Stimulated activated CD8-positive, alpha-beta memory T cell treated with anti-CD3 and anti-CD28 coated beads, Interleukin-7, amount 100 ng/mL, for 48 hours (primary cell): Measurements from ENCODE around the gene MT1A.
A peak's percentile ranks its signal among the peaks of the same experiment; 100 is the strongest.

Experiments used
- DNase-seq, 2 donors: peaks; one replicate each; pipeline ENCODE4 v3.0.0-alpha.2; 2020; ENCODE audit warnings: low read depth in 1 of 2; ENCODE audit errors: extremely low read depth in 1 of 2

The MT1A gene

DNA sequence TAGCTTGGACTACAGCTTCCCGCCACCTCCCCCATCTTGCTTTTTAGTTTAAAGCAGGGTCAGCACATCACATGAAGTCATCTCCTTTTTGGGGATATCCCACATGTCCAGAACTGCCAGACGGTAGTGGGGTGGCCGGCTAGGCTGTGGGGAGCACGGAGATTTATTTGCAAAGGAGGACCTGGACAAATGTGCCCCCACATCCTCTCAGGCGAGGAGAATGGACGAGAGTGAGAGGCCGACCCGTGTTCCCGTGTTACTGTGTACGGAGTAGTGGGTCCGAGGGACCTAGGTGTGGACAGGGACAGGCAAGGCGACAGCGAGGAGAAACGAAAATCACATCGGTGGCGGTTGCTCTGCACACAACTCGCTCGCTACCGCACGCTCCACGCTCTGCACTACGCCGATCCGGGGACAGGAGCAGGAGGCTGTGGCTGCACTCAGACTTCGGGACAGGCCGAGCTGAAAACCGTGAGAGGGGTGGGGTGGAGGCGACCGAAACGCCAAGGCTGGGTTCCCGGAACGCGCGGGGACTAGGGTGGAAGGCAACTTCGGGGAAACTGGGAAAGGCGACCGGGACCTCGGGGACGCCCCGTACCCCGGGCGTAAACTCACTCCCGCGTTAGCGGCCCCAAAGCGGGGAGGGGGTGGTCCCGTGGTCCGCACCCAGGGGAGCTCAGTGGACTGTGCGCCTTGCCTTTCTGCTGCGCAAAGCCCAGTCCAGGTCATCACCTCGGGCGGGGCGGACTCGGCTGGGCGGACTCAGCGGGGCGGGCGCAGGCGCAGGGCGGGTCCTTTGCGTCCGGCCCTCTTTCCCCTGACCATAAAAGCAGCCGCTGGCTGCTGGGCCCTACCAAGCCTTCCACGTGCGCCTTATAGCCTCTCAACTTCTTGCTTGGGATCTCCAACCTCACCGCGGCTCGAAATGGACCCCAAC lies at the start of gene MT1A:
Gene MT1A (plus strand): TSS at position 853 of the 937 bp plus-strand sequence. CDS start 73 bp downstream, at position 926.
- DNase-seq = no peak

DNA sequence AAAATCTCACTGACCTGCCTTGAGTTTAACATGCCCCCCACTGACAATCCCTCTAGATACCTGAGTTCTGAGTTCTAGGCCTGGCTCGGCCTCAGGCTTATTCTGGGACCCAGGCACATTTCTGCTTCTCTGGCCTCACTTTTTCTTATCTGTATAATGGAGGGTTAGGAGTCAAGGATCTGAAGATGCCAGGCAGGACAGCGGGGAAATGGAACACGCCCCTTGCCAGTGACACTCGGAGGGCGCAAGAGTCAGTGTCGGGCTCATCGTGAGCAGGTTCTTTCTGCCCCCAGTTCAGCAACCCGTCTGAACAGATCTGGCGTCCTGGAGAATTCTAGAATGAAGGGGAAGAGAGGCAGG lies 49.7 kb upstream of the MT1A start:
- no peak for DNase-seq

DNA sequence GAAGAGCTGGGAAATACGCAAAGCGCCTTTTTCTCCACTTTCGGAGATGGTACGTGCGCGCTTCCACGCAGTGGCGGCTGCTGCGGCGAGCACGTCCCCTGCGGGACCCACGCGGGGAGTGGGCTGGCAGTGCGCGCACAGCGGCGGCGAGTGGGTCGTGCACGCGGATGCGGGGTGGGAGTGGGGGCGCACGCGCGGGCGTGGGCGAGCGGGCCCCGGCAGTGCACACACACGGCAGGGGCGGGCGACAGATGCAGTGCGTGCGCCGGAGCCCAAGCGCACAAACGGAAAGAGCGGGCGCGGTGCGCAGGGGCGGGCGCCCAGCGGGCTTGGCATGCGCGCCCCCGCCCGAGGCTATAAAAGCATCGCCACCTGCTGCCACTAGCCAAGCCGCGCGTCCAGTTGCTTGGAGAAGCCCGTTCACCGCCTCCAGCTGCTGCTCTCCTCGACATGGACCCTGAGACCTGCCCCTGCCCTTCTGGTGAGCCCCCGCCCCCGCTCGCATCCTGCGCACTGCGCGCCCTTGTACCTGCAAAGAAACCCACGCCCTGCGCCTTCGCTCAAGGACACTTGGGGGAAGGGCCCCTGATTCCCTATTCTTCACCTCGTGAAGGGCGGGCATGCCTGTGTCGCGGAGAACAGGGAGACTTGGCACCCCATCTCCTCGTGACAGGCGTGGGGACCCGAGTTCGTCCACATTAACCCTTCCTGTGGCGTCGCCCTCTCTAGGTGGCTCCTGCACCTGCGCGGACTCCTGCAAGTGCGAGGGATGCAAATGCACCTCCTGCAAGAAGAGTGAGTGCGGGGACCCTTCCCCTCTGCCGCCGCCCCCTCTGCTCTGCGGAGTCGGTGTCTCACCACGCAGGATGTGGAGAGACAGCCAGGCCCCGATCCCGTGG lies 49.1 kb upstream of the MT1A start, which contains the start of gene MT3:
Gene MT3 (plus strand): TSS at position 388 of the 899 bp plus-strand sequence. CDS start 63 bp downstream, at position 451.
- no peak for DNase-seq

DNA sequence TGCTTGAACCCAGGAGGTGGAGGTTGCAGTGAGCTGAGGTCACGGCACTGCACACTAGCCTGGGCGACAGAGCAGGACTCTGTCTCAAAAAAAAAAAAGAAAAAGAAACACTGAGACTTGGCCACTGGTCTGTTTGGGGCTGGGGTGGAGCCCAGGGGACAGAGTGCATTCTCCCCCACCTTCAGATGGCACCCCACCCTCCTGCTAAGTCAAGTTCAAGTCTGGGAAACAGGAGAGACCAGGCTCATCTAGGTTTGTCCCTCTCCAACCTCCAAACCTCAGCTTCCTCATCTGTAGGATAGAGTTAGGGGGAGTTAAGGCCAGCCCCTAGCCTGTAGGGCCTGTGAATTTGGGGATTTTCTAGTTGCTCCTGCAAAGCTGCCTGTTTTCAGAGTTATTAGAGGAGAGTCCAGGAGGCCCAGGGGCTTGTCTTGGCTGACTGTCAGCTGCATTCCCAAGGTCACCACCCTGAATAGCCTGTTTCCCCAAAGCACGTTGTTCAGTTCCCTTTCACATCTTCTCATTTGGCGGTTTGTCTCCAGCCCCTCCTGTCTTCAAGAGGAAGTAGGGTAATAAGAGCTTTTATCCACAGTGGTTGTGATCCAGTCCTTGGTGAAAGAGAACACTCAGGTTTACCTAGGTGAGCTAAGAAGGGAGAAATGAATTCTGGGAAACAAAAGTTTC lies 46.9 kb upstream of the MT1A start:
- DNase-seq = no peak

DNA sequence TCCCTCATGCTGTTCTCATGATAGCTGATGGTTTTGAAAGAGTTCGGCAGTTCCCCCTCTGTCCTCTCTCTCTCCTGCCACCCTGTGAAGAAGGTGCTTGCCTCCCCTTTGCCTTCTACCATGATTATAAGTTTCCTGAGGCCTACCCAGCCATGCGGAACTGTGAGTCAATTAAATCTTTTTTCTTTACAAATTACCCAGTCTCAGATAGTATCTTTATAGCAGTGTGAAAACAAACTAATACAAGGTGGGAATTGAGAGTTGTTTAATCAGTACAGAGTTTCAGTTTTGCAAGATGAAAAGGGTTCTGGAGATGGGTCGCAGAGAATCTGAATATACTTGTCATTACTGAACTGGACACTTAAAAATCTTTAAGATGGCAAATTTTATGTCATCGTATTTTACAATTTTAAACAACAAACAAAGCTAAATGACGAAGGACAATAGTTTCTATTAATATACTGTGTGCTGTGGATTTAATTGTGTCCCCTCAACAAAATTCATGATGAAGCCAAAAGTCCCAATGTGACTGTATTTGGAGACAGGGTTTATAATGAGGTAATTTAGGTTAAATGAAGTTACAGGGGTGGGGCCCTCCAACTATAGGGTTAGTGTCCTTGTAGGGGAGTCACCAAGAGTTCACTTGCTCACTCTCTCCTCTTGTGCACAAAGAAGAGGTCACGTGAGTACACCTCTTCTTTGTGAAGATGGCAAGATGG lies 44.7 kb upstream of the MT1A start:
- no peak for DNase-seq

DNA sequence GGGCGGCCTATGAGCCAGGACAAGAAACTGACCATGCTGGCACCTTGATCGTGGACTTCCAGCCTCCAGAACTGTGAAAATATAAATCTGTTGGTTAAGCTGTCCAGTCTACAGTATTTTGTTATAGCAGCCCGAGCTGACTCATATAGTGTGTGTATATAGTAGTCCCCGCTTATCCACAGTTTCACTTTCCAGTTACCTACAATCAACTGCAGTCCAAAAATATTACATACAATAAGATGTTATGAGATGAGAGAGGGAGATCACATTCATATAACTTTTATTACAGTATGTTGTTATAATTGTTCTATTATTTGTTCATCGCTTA lies 44.2 kb upstream of the MT1A start:
- DNase-seq = no peak

DNA sequence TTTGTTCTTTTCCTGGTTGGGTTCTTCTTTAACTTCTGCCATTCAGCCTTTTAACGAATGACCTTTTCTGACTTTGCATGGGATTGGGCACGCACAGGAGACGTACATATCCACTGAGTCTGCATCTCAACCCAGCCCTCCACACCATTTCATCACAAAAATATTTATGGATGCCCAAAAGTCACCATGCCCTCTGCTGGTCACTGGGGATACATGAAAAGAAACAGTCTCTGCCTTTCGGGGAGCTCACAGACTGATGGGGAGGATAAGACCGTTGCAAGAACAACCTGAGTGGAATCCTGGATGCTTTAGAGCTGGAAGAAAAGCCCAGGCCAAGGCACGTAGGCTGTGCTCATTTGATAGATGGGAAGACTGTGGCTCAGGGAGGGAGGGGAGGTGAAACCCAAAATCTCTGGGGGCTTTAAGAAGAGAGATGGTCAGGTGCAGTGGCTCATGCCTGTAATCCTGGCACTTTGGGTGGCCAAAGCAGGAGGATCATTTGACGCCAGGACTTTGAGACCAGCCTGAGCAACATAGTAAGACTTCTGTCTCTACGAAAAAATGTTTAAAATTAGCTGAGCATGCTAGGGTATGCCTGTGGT lies 38.0 kb upstream of the MT1A start:
- DNase-seq = no peak

DNA sequence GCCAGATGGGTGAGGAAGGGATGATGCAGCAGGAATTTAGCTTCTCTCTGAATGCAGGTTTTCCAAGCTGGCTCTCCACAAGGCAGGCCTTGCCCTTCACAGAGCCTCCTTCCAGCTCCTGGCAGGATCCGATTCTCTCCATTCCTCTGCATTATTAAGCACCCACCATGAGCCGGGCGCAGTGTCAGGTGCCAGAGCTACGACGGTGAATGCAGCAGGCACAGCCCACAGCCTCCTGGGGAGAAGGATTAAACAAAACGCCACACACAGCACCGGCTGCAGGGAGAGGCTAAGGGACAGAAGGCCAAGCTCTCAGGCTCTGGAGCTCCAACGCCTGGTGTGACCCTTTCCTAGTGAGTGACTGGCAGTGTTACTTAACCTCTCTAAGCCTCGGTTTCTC lies 37.1 kb upstream of the MT1A start:
- DNase-seq = no peak

DNA sequence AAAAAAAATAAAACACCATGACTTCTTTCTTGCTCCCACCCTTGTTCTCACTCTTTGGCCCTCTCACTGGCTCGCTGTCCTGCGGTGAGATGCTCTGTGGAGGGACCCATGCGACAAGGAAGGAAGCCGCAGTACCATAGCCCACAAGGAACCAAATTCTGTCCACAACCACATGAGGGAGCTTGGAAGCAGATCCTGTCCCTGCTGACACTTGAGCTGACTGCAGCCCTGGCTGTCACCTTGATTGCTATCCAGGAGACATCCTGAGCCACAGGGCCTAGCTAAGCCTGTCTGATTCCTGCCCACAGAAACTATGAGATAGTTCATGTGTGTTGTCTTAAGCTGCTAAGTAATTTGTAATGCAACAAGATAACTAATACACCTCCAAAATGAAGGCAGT lies 34.9 kb upstream of the MT1A start:
- no peak for DNase-seq

DNA sequence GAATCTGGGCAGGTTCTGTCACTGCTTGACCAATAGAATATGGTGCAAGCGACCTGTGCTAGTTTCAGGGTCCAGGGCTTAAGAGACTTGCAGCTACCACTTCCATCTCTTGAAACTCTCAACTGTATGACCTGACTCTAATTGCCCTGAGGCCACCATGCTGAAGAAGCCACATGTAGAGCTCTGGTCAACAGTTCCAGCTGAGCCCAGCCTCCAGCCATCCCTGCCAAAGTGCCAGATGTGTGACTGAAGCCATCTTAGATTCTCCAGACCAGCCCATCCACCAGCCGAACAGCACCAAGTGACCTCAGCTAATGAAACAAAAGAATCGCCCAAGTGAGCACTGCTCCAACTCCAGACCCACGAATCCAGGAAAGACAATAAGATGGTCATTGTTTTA lies 33.5 kb upstream of the MT1A start:
- no peak for DNase-seq

DNA sequence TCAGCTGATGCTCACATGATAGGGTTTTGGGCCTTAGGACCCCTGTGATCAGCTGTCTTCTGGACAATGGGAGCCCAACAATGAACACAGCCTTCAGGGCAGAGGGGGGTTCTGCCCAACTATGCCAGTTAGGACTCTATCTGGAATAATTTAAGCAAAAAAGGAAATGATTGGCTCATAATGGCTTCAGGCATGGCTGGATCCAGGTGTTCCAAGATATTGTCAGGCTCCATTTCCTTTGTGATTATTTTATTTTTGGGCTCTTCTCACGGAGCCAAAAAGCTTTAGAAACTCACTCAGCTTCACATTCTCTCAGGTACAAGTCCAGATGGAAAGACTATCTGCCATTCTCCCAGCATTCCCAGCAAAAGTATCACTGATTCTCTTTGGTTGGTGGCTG lies 33.0 kb upstream of the MT1A start:
- no peak for DNase-seq

DNA sequence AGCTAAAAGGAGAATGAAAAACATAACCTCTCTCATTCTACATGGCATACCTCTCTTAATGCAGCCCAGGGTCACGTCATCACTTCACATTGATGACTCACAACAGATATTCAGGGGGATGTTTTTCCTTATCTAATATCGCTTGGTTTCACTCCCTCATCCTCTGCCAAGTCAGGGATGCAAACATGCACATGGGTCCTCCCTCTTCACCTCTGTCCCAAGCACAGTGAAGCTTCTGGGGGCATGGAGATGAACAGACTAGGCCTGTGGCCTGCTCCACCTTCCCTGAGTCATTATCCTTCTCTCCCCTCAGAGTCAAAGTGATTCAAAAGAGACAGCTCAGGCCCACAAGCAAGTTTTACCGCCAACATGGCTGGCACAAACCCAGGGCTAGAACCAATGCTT lies 32.4 kb upstream of the MT1A start:
- no peak for DNase-seq

DNA sequence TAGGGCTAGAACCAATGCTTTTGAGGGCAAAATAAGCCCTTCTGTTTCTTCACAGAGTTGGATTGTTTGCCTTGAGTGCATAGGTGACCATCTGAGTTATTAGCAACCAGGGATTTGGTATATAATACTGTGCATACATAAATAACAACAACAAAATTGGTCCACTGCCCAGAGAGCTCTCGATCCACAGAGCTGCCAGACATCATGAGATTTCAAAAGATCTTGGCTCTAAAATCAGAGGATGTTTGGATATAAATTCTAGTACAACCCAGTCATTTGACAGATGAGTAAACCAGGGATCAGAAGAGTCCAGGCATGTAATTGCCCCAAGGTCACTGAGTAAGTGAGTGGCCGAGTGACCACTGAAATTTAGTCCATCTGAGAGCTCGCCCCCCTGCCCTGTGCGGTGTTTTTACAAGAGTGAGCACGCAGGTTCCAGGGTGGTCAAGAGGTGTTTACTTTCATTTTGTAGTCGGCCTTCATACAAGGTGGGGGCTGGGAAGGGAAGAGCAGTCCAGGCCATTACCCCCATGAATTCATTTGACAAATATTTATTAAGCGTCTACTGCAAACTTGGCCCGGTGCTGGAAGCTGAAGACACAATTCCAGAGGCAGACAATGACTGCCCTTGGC lies 31.9 kb upstream of the MT1A start:
- no peak for DNase-seq

DNA sequence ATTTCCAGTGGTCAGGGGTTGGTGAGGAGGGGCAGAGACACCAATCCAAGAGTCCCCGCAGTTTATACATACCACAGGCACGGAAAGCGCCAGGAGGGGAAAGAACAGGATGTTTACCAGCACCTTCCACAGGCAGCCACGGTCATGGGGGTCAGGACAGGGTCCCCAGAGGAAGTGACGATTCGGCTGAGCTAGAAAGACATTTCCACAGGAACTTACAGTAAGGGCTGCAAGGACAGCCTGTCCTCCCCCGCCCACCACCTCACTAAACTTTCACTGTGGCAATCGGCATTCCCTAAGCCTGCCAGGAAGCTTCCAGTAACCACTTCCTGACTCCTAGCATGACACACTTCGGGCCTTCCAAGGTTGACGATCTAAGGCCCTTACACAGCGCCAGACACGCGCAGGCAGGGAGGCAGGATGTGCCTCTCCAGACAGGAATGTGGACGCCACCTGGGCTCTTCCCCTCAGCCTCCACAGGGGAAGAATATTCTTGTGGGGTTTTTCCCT lies 31.3 kb upstream of the MT1A start:
- DNase-seq = no peak

DNA sequence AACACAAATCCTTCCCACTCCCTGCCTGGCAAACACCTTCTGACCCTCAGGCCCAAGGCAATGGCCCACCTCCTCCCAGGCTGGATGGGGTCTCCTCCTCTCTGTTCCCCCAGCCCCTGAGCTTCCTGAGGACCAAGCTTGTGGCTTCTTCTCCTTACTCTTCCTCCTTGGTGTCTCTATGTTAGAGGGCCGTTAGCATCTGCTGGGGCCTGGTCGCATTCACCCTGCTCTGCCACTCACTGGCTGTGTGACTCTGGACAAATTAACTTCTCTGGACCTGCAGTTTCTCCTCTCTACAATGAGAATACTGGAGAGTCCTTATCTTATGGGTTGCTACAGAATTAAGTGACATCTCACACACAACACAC lies 30.8 kb upstream of the MT1A start:
- DNase-seq = no peak

DNA sequence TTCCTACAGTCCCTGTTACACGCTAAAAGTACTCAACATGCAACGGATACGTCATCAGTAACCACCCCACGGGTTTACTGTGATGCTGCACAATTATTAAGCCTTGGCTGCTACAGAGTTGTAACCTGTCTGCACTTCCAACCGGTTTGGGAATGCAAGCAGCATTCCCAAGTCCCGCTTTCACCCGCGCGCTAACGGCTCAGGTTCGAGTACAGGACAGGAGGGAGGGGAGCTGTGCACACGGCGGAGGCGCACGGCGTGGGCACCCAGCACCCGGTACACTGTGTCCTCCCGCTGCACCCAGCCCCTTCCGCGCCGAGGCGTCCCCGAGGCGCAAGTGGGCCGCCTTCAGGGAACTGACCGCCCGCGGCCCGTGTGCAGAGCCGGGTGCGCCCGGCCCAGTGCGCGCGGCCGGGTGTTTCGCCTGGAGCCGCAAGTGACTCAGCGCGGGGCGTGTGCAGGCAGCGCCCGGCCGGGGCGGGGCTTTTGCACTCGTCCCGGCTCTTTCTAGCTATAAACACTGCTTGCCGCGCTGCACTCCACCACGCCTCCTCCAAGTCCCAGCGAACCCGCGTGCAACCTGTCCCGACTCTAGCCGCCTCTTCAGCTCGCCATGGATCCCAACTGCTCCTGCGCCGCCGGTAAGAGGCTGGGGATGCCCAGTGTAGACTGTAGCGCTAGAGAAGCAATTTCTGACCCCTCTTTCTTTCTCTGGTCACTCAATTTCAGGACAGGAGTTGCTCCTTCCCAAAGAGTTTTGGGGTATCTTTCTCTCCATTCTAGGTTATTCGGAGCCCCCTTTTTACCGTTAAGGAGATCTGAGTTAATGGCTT lies 30.2 kb upstream of the MT1A start, which contains the start of gene MT2A:
Gene MT2A (plus strand): TSS at position 542 of the 833 bp plus-strand sequence. CDS start 72 bp downstream, at position 614.
- peak; percentile 85 to 91 for DNase-seq

DNA sequence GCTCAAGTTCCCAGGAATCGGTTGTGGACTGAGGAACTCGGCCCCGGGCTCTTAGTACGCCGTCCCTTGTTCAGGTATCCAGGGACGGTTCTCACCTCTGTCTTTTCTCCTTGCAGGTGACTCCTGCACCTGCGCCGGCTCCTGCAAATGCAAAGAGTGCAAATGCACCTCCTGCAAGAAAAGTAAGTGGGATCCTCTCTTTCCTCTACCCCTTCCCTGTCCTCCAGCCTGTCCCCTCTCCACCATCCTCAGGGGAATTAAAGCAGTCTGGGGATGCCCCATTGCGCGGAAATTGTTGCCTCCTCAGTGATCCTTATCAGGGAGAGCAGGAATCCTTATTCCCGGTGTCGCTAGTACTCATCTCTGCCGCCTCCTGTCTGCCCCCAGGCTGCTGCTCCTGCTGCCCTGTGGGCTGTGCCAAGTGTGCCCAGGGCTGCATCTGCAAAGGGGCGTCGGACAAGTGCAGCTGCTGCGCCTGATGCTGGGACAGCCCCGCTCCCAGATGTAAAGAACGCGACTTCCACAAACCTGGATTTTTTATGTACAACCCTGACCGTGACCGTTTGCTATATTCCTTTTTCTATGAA lies 29.5 kb upstream of the MT1A start:
- no peak for DNase-seq

DNA sequence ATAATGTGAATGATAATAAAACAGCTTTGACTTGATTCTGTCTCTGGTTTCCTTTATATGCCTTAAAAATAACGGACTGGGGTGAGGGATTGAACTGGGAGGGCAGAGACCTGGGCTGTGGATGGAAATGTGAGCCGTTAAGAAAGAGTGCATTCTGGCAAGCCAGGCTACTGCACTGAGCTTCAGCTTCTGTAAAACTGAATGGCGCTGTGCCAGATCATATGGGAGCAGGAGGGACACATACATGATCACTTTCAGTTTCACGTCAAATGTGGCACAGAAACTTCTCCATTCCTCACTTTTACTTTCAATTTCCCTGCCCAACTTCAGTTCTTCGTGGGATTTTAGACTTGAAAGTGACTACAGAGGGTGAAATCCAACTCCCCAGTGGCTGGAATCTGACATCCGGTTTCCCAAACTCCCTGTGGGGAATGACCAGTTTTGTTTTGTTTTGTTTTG lies 29.0 kb upstream of the MT1A start:
- peak in 1 of 2 donors; percentile 76 for DNase-seq
